Skeletal muscle satellite cell (primary cell): ENCODE results near the gene JAK1.

ENCODE experiments used
- H3K27me3 ChIP-seq: 2 replicates; pipeline ENCODE4 v1.7.0; 2013; ENCODE audit warnings: low read length; ENCODE audit not compliant: control insufficient read depth, insufficient read depth
- H3K36me3 ChIP-seq: 2 replicates; pipeline ENCODE4 v1.7.0; 2013; ENCODE audit warnings: mild to moderate bottlenecking, control low read depth, low read length; ENCODE audit not compliant: insufficient read depth
- H3K4me1 ChIP-seq: 2 replicates; pipeline ENCODE4 v1.7.0; 2013; ENCODE audit warnings: low read length; ENCODE audit not compliant: control insufficient read depth, insufficient read depth
- H3K4me2 ChIP-seq: 2 replicates; pipeline ENCODE4 v1.7.0; 2013; ENCODE audit warnings: mild to moderate bottlenecking, low read length
- H3K4me3 ChIP-seq: 2 replicates; pipeline ENCODE4 v1.7.0; 2013; ENCODE audit warnings: low read length
- H3K9ac ChIP-seq: 2 replicates; pipeline ENCODE4 v1.7.0; 2013; ENCODE audit warnings: mild to moderate bottlenecking, low read depth, low read length, moderate library complexity
- H3K9me3 ChIP-seq: replicated peaks from 2 replicates; pipeline ENCODE4 v1.7.0; 2013; ENCODE audit warnings: mild to moderate bottlenecking, control low read depth, low read length

JAK1 gene

DNA sequence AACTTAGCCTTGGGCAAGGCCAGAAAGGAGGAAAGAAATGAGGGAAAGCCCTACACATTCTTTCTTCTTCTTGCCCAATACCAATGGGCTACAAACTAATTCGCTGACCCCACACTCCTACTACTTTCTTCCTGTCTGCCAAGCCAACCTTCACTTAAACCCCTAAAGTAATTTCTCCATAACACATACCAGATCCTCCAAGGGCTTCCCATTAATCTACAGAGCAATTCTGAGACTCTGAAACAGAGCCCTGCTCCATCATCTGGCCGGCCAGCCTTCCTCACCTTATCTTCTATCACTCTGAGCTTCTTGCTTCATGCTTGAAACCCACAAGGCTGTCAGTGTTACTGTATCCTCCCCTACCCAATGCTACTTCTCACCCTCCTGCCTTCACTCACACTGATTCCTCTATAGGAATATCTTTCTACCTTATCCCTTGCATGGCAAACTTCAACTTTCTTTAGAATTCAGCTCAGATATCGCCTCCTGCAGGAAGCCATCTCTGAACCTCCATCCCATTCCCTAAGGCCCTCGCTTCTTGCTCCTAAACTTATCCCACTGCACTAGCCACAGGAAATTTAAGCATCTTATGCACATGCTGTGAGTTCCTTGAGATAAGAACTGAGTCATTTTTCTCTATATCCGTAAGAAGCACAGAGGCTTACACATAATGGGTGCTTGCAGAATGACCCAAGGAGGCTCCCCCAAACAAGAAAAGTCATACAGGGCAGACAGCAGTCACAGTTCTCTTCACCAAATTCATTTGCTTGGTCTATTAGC lies 81.9 kb downstream of the JAK1 start:
- Histone ChIP-seq H3K36me3 (peaks cover 5% of the 10 kb centered on the region), H3K27me3 (no peaks in the 10 kb centered on the region), H3K4me3 (no peak overlapping the region), H3K4me2 (no peak overlapping the region), H3K4me1 (peaks cover 10% of the 10 kb centered on the region), H3K9ac (no peak overlapping the region), H3K9me3 (no peaks in the 10 kb centered on the region)

DNA sequence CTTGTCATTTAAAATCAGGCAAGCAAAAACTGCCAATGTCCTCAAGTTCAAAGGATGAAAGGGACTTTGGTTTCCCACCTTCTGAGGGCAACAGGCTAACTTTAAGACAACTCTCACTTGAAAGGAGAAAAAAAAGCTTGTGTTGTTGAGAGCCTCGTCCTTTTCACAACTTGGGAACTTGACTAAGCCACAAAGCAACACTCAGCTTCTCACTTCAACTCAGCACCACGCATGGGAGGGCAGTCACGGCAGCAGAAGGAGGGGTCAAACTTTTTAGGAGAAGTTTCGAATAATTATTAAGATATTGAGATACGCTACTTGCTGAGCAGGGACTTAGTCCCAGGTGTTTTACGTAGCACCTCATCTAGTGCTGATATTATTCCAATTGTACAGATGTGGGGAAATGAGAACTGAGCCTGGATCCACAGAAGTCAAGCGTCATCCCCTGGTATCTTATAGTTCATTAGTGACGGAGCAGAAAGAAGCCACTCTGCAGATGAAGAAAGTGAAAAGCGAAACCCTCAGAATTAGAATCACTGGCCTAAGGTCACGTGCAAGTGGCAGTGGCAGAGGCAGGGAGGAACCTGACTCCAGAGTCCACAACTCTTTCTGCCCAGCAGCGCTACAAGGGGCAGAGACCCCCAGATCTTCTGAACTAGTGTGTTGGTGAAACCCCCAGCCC lies 83.6 kb downstream of the JAK1 start:
- H3K4me1 ChIP-seq, result peaks cover 10% of the 10 kb centered on the region
- H3K27me3 ChIP-seq, result no peaks in the 10 kb centered on the region
- H3K4me2 ChIP-seq, result no peak overlapping the region
- peaks cover 13% of the 10 kb centered on the region for H3K36me3 ChIP-seq
- no peaks in the 10 kb centered on the region for H3K9me3 ChIP-seq
- no peak overlapping the region for H3K4me3 ChIP-seq
- no peak overlapping the region for H3K9ac ChIP-seq

DNA sequence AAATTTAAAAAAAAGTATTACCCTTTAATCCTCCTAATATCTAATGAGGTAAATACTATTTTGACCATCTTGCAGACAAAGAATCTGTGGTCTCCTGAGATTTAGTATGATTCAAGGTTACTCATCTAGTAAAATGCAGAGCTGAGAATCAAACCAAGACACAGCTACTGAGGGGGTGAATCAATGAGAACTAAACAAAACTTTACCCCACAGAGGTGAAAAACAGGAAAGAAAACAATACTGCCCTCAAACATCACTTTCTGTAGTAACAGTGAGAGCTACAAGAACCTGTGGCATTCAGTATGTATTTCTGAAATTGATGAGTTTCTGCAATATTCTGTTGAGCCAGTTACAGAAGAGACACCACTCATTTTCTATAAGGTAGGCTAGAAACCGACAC lies 85.1 kb downstream of the JAK1 start:
- Histone ChIP-seq H3K9ac (no peak overlapping the region), H3K36me3 (peaks cover 25% of the 10 kb centered on the region), H3K4me1 (peaks cover 10% of the 10 kb centered on the region), H3K4me3 (no peak overlapping the region), H3K9me3 (no peaks in the 10 kb centered on the region), H3K27me3 (no peaks in the 10 kb centered on the region), H3K4me2 (peak overlapping the region; percentile 25)

DNA sequence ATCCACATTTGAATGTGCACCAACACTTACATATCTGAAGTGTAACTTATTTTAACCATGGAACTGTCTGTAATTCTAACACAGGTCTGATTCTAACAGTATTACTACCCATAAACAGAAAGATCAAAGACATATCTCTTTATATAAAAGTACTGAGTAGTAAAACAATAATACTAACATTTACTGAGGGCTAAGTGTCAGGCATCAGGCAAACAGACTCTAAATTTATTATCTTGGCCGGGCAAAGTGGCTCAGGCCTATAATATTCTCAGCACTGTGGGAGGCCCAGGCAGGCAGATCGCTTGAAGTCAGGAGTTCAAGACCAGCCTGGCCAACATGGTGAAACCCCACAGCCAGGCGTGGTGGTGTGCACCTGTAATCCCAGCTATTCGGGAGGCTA lies 85.9 kb downstream of the JAK1 start:
- Histone ChIP-seq H3K4me2 (no peak overlapping the region), H3K27me3 (no peaks in the 10 kb centered on the region), H3K4me1 (peaks cover 10% of the 10 kb centered on the region), H3K4me3 (no peak overlapping the region), H3K9ac (no peak overlapping the region), H3K36me3 (peaks cover 32% of the 10 kb centered on the region), H3K9me3 (no peaks in the 10 kb centered on the region)

DNA sequence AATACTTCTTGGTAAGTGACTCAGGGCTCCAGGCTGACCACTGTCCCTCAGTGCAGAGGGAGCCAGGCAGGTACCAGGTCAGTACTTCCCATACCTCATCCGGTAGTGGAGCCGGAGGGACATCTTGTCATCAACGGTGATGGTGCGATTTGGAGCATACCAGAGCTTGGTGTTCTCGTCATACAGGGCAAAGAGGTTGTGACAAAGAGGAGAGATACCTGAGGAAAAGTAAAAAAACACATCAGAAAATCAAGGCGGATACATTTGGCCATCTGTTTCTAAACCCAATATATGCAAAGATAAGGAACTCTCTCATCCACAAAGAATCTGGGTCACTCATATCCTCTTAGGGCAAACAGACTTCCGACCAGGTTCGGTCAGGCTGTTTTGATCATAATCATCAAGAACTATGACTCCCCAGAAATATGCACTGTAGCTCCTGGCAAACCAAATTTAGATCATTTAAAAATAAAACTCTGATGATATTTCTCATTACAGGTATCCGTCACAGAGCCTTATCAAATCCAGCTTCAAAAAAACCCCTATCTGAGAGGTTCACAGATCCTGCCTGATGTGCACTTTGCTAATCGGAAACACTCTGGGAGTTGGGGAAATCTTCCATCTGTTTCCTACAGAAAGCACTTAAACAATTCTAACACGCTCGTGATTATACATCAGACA lies 87.3 kb downstream of the JAK1 start:
- Histone ChIP-seq H3K4me1 (peaks cover 10% of the 10 kb centered on the region), H3K4me2 (no peak overlapping the region)

DNA sequence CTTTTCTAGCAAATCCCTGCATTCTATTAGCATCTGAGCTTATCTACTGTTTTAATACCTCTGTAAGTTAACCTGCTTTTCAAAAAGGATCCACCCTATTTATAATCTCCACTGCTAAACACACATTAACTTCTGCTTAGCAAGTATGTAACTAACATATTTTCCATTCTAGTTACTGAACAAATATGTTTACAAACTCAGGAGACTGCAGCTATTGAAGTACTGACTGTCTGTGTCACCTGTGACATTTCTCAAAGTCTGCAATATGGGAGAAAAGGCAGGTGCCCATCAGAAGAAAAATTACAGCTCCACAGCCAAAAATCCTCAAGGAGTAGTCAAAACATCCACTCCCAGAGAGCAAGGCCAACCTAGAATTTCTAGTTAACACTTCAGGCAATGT lies 88.3 kb downstream of the JAK1 start:
- Histone ChIP-seq H3K9ac (no peak overlapping the region), H3K27me3 (no peaks in the 10 kb centered on the region), H3K4me3 (no peak overlapping the region), H3K4me1 (peaks cover 10% of the 10 kb centered on the region), H3K36me3 (peaks cover 45% of the 10 kb centered on the region), H3K4me2 (no peak overlapping the region), H3K9me3 (no peaks in the 10 kb centered on the region)

More for the DNA sequence above, 87.3 kb downstream of the JAK1 start:
- H3K9me3 ChIP-seq, result no peaks in the 10 kb centered on the region
- H3K36me3 ChIP-seq, result peaks cover 42% of the 10 kb centered on the region
- H3K9ac ChIP-seq, result no peak overlapping the region
- H3K27me3 ChIP-seq, result no peaks in the 10 kb centered on the region
- H3K4me3 ChIP-seq, result no peak overlapping the region

DNA sequence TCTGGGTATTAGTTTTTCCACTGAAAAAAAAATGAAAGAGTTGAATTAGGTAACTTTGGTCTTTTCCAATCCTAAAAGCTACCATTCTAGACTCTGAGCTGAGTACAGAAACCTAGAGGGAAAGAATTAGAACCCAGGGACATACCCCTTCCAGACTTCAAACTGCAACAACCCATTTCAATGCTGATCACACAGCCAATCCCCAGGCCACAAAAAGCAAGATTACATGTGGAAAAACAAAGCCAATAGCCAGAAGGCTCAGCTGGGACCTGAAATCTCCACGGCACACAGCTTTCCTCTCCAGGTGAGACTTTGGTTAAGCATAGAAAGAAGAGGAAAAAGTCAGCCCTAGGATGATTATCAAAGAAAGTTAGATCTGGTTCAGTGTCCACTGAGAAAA lies 88.8 kb downstream of the JAK1 start:
- peaks cover 10% of the 10 kb centered on the region for H3K4me1 ChIP-seq
- no peak overlapping the region for H3K9ac ChIP-seq
- no peak overlapping the region for H3K4me2 ChIP-seq
- H3K9me3 ChIP-seq, result no peaks in the 10 kb centered on the region
- H3K4me3 ChIP-seq, result no peak overlapping the region
- H3K36me3 ChIP-seq, result peaks cover 44% of the 10 kb centered on the region
- H3K27me3 ChIP-seq, result no peaks in the 10 kb centered on the region

DNA sequence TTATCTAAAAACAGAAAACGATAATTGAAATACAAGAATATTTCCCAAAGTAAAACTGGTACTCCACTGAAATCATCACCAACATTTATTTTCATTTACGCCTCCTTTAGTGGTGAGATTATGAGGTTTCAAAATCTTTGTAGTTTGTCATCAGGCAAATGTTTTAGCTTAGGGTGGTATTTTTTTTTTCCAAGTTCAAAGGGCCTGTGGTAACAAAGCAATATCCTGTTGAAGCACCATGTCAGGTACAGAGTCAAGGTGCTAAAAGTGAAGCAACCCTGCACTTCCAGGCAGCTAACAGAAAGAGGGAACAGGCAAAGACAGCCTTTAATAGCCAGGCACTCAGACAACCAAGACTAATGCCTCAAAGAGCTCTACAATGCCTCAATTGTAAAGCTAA lies 89.2 kb downstream of the JAK1 start:
- H3K4me1 ChIP-seq, result peaks cover 10% of the 10 kb centered on the region

DNA sequence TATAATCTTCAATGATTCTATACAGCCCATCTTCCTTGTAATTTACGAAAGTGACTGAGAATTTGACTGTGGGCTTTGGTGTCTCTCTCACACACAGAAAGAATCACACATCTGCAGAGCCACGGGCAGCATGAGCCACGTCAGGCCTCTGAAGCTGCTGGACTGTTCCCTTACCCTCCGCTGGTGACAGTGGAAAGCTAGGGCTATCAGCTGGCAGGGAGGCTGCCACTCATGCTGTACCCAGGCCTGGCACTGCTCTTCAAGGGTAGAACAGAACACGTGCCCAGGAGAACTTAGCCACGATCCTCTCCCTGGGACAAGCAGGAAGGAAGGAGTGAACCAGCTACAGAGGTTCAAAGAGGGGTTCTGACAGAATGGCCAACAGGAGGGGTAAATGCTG lies 90.7 kb downstream of the JAK1 start:
- no peak overlapping the region for H3K9ac ChIP-seq
- no peaks in the 10 kb centered on the region for H3K9me3 ChIP-seq
- no peak overlapping the region for H3K4me3 ChIP-seq
- H3K27me3 ChIP-seq, result no peaks in the 10 kb centered on the region
- peaks cover 55% of the 10 kb centered on the region for H3K36me3 ChIP-seq
- H3K4me2 ChIP-seq, result no peak overlapping the region
- H3K4me1 ChIP-seq, result no peaks in the 10 kb centered on the region

More for the DNA sequence above, 89.2 kb downstream of the JAK1 start:
- Histone ChIP-seq H3K36me3 (peaks cover 46% of the 10 kb centered on the region), H3K4me2 (no peak overlapping the region), H3K9ac (no peak overlapping the region), H3K4me3 (no peak overlapping the region), H3K9me3 (no peaks in the 10 kb centered on the region), H3K27me3 (no peaks in the 10 kb centered on the region)

DNA sequence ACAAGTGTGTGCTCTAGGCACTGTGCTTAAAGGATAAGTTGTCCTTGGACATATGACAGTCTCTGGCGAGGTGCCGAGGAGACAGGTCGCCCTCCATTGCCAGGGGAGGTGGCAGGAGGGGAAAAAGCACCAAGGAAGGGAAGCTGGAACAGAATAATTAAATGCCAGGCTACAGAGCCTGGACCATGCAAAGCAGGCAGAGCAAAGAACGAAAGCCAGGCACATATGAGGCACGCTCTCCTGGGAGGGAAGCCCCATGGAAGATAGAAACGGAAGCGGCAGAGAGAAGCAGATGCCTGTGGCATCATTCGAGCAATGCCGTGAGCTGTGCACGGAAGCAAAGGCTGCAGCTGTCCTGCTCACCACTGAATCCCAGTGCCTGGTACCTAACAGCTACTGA lies 91.2 kb downstream of the JAK1 start:
- Histone ChIP-seq H3K9me3 (no peaks in the 10 kb centered on the region), H3K36me3 (peaks cover 59% of the 10 kb centered on the region), H3K4me3 (no peak overlapping the region), H3K4me1 (no peaks in the 10 kb centered on the region), H3K9ac (no peak overlapping the region), H3K27me3 (no peaks in the 10 kb centered on the region), H3K4me2 (no peak overlapping the region)

DNA sequence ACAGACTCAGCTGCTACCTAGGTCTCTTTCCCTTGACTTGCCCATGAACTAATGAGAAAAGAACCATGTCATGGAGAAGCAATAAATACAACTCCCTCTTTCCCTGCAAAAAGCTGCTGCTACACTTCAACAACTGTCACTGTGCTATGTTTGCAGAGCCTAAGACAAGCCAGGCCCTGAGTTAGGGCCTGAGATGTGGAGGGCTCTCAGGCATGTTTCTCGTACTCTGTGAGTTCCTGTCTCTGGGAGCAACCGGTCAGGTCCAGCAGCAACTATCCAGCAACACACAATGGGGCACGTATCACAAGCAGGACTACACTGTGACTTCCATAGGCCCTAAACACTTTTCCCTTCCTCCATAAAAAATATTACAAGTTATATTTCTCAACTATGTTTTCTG lies 91.7 kb downstream of the JAK1 start:
- no peak overlapping the region for H3K4me3 ChIP-seq
- no peaks in the 10 kb centered on the region for H3K4me1 ChIP-seq
- H3K36me3 ChIP-seq, result peaks cover 62% of the 10 kb centered on the region
- no peak overlapping the region for H3K4me2 ChIP-seq
- H3K27me3 ChIP-seq, result no peaks in the 10 kb centered on the region
- H3K9me3 ChIP-seq, result no peaks in the 10 kb centered on the region
- no peak overlapping the region for H3K9ac ChIP-seq
